ENCODE results near the gene SMTNL1.

Gene SMTNL1

GRCh38 chr11:57560146-57560545, 22.8 kb downstream of the SMTNL1 start:
- no peak for TF ChIP-seq CTCF (IDR thresholded peaks at IDR 0.05; ENCODE audit: borderline replicate concordance, insufficient read depth, low read depth, low read length)
- no peak overlapping the region for H3K4me3 ChIP-seq (ENCODE audit: low read depth, low read length)

DNA sequence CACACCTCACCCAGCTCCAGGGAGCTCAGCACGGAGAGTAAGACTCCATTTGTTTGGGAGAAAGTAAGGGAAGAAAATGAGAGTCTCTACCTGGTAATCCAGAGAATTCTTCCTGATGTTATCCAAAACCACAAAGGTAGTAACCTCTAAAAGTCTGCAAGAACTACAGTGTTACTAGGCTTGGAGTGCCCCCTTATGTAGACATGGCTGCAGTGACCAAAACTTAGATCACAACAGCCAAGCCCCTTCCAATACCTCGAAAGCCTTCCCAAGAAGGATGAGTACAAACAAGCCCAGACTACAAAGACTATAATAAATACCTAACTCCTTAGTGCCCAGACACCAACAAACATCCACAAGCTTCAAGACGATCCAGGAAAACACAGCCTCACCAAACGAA, 25.2 kb downstream of the SMTNL1 start:
- no peak for TF ChIP-seq CTCF (IDR thresholded peaks at IDR 0.05; ENCODE audit: borderline replicate concordance, insufficient read depth, low read depth, low read length)
- no peak overlapping the region for H3K4me3 ChIP-seq (ENCODE audit: low read depth, low read length)

- TF ChIP-seq CTCF (IDR thresholded peaks at IDR 0.05; ENCODE audit: borderline replicate concordance, insufficient read depth, low read depth, low read length): no peak
- H3K4me3 ChIP-seq (ENCODE audit: low read depth, low read length): peak overlapping the region; percentile 84
Measured at GRCh38 chr11:57566005-57566904, 28.9 kb downstream of the SMTNL1 start.

- peak overlapping the region; percentile 84 for H3K4me3 ChIP-seq (ENCODE audit: low read depth, low read length)
- no peak for TF ChIP-seq CTCF (IDR thresholded peaks at IDR 0.05; ENCODE audit: borderline replicate concordance, insufficient read depth, low read depth, low read length)
Measured at GRCh38 chr11:57566905-57567514, 29.6 kb downstream of the SMTNL1 start.

DNA sequence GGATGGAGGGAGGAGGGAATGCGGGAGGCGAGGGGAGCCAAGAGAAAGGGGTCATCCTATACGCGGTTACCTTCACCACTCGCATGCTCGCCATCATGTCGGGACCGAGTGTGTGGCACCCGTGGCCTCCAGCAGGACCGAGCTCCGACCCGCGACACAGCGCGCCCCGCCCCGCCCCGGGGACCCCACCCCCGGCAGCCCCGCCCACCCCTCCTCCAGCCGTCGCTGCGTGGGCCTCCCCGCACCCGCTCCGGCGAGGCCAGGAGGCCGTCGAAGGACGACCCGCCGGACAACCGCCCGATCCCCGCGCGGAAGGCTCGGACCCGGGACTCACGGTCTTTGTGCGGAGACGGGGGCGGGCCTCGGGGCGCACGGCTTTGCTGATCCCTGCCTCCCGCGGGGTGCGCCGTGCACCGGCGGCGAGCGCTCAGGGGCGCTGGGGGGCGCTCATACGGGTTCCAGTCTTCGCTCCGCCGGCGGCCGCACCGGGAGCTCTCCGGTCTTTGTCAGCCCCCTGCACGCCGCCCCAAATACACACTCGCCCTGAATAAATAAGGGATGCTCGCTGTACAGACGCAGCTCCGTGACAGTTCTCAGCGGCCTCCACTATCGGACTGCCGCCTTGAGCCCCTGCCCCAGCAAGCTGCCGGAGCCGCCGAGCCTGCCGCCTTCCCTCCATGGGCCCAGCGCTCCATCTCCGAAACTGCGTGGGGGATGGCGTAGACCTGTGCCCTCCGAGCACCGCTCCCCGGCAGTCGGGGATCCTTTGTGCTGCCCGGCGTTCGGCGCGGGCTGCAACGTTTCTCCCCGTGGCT, 30.3 kb downstream of the SMTNL1 start, which contains the start of gene UBE2L6:
TSS of gene UBE2L6 (minus strand) at position 158 of the 815 bp plus-strand sequence. CDS start at position 97, 61 bp downstream.
- peak; percentile 70 for TF ChIP-seq CTCF (IDR thresholded peaks at IDR 0.05; ENCODE audit: borderline replicate concordance, insufficient read depth, low read depth, low read length)

GRCh38 chr11:57568330-57568766, 31.0 kb downstream of the SMTNL1 start:
- peak; percentile 92 for TF ChIP-seq CTCF (IDR thresholded peaks at IDR 0.05; ENCODE audit: borderline replicate concordance, insufficient read depth, low read depth, low read length)
- H3K4me3 ChIP-seq (ENCODE audit: low read depth, low read length): peak overlapping the region; percentile 84

More for the DNA sequence above, 30.3 kb downstream of the SMTNL1 start, which contains the start of gene UBE2L6:
- H3K4me3 ChIP-seq (ENCODE audit: low read depth, low read length): peak within 1 kb of the TSS; percentile 84
